HG03097 (cell line): ENCODE measurements around the gene KCNK4.
"Not testable (repeated sequence)": the region's sequence is repeated elsewhere in the genome, so short reads cannot be mapped to it uniquely, and the experiment has no call there.

Experiments
- ATAC-seq: cut with Tn5 transposase; IDR thresholded peaks from one replicate; pipeline ENCODE4 v1.9.1; 2021; ENCODE audit not compliant: unreplicated experiment, low FRiP score

The KCNK4 gene

GRCh38 chr11:64291262-64291751, at the start of gene KCNK4:
KCNK4 (plus strand) TSS chr11:64291302; CDS start chr11:64293019, 1,717 bp downstream.
- ATAC-seq: no peak

GRCh38 chr11:64241491-64242374, 49.4 kb upstream of the KCNK4 start:
- peak; percentile 54 for ATAC-seq

GRCh38 chr11:64243236-64243854, 47.8 kb upstream of the KCNK4 start:
- ATAC-seq: no peak

GRCh38 chr11:64244107-64244506, 47.0 kb upstream of the KCNK4 start:
- ATAC-seq: no peak

- ATAC-seq: no peak
These were observed 46.1 kb upstream of the KCNK4 start for GRCh38 chr11:64244966-64245365.

- no peak for ATAC-seq
These were observed 45.7 kb upstream of the KCNK4 start for GRCh38 chr11:64245401-64245796.

- ATAC-seq: no peak
These were observed 45.1 kb upstream of the KCNK4 start for GRCh38 chr11:64245797-64246620.

GRCh38 chr11:64246621-64246870, 44.6 kb upstream of the KCNK4 start:
- ATAC-seq: not testable (repeated sequence)

- peak; percentile 32 for ATAC-seq
These were observed 44.0 kb upstream of the KCNK4 start, which contains the start of gene PPP1R14B for GRCh38 chr11:64246871-64247728. PPP1R14B (minus strand) TSS chr11:64246943; CDS start chr11:64246673, 270 bp downstream.

GRCh38 chr11:64247729-64248531, 43.2 kb upstream of the KCNK4 start:
- no peak for ATAC-seq

GRCh38 chr11:64248578-64248977, 42.5 kb upstream of the KCNK4 start:
- no peak for ATAC-seq

- ATAC-seq: no peak
These were observed 42.1 kb upstream of the KCNK4 start for GRCh38 chr11:64249038-64249437.

GRCh38 chr11:64249563-64250414, 41.3 kb upstream of the KCNK4 start:
- ATAC-seq: no peak

GRCh38 chr11:64250415-64251015, 40.6 kb upstream of the KCNK4 start:
- no peak for ATAC-seq

GRCh38 chr11:64251016-64251752, 39.9 kb upstream of the KCNK4 start, which contains the start of gene PLCB3:
PLCB3 (plus strand) TSS chr11:64251530; CDS start chr11:64251650, 120 bp downstream.
- ATAC-seq: no peak

- no peak for ATAC-seq
These were observed 39.4 kb upstream of the KCNK4 start for GRCh38 chr11:64251753-64252002.

GRCh38 chr11:64252003-64252872, 38.9 kb upstream of the KCNK4 start:
- ATAC-seq: no peak
